ACHN (cell line): ENCODE measurements around the gene HDAC9.

Source experiments
- DNase-seq: peaks from one replicate; pipeline ENCODE4 v3.0.0-alpha.2; 2015
- in situ Hi-C: cut with HindIII; loops from 2 replicates; pipeline ENCODE4 v1.10.0; 2017; ENCODE audit warnings: low sequenced_read_pairs, low pct_ligation_motif_present, low pct_unique_long_range_greater_than_20kb

Gene HDAC9

DNA sequence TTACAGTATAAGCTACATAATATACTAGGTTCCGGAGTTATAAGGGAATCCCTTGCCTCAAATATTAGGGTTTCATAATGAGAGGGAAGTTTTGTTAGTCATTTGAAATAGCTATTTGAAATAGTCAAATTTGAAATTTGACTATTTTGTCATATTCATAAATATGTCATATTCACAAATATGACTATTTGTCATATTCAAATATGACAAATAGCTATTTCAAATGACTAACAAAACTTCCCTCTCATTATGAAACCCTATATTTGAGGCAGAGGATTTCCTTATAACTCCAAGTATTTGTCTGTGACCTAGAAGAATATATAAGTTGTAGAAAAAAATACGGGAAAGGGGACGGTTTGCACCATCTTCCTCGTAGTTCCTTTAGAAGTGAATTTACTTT lies 76.6 kb downstream of the HDAC9 start:
- DNase-seq, result no peak
- in situ Hi-C loops, result loop anchor here (25.0 kb wide), 1 partner anchor 210 kb away; no protein-coding TSS in a partner anchor

DNA sequence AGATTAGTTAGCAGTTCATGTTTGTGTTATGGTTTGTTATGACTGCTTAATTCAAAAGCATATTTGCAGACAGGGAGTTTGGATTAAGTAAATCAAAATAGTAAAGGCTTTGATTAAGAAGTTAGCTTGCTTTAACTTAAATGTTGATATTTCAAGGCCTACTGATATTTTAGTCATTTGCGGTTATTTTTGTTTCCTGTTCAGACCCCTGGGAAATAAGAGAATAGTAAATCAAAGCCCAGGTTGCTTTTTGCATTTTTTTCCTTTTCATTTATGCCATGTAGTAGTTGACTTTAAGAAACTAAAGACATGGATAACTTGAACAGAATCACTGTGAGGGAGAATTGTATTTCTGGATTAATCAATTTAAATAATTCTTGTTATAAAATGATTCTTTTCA lies 77.3 kb downstream of the HDAC9 start:
- DNase-seq, result no peak
- in situ Hi-C loops, result loop anchor here (25.0 kb wide), 1 partner anchor 211 kb away; no protein-coding TSS in a partner anchor

GRCh38 chr7:18573410-18574234 lies 78.1 kb downstream of the HDAC9 start:
- in situ Hi-C loops, result loop anchor here (25.0 kb wide), 1 partner anchor 211 kb away; no protein-coding TSS in a partner anchor
- DNase-seq, result no peak

DNA sequence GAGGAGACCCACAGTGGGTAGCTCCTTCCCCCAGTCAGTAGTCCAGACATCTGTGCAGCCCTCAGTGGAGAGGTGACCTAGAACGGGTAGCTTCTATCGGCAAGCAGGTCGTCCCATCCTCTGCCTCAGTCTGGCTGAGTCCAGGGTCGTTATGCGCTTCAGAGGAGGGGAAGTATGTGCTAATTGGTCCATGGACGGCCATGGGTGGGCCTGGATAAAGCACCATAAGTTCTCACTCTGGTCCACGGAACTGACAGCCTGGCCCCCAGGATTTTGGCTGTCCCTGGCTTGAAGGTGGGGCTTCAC lies 78.6 kb downstream of the HDAC9 start:
- in situ Hi-C loops, result loop anchor here (25.0 kb wide), 1 partner anchor 212 kb away; no protein-coding TSS in a partner anchor
- DNase-seq, result no peak

DNA sequence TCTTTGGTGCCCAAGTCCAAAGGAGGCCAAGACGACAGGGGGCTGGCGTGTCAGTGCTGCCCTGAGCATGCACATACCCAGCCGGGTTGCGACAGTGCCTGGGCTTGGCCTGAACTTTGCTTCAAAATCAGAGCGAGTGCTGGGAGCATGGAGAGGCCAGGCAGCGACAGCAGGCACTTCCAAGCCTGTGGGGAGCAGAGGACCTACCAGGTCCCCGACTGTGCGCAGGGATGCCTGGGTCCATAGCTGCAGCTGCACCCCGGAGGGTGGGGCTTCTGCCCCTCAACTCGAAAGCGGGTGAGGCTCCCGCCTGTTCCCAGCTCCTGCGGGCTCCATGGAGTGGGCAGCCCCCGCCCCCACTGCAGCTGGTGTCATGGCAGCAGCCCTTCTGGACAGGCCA lies 79.1 kb downstream of the HDAC9 start:
- in situ Hi-C loops, result loop anchor here (25.0 kb wide), 1 partner anchor 212 kb away; no protein-coding TSS in a partner anchor
- DNase-seq, result no peak

DNA sequence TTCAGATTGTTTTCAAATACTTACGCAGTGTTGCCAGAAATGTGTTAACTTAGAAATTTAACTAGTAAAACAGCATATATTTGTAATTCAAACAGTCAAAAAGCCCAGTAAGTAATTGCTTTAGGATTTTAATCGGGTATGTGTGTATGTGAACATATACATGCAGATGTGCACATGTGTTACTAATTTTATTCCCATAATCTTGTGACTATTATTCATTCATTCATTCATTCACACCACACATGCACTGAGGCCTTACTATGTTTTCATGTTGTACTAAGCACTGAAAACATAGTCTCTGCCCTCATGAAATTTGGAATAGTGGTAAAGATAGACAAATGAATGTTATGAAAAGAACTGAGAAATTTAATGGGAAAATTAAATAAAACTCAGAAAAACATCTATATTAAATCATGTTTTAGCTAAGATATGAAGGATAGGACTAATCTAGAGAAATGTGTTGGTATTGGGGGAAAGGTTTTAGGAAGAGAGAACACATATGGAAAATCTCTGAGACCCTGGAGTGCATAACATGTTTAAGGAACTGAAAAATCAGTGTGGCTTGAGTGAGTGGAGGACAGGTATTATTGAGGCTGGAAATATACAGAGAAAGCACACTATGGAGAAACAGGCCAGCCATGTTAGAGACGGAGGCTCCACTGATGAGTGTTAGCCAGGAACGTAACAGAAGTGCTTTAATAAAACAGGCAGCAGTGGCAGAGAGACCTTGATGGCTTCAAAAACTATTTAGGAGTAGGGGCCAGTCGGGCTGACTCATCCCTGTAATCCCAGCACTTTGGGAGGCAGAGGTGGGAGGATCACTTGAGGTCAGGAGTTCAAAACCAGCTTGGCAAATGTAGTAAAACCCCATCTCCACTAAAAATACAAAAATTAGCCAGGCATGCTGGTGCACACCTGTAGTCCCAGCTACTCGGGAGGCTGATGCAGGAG lies 80.3 kb downstream of the HDAC9 start:
- in situ Hi-C loops, result no loop called here
- no peak for DNase-seq

GRCh38 chr7:18577096-18577771 lies 81.7 kb downstream of the HDAC9 start:
- no peak for DNase-seq
- in situ Hi-C loops, result no loop called here

GRCh38 chr7:18579698-18580097 lies 84.1 kb downstream of the HDAC9 start:
- in situ Hi-C loops, result no loop called here
- no peak for DNase-seq

GRCh38 chr7:18580950-18581349 lies 85.4 kb downstream of the HDAC9 start:
- no peak for DNase-seq
- in situ Hi-C loops, result no loop called here

GRCh38 chr7:18583305-18583704 lies 87.8 kb downstream of the HDAC9 start:
- in situ Hi-C loops, result no loop called here
- peak; percentile 18 for DNase-seq

GRCh38 chr7:18590241-18590640 lies 94.7 kb downstream of the HDAC9 start:
- in situ Hi-C loops, result no loop called here
- DNase-seq, result no peak

DNA sequence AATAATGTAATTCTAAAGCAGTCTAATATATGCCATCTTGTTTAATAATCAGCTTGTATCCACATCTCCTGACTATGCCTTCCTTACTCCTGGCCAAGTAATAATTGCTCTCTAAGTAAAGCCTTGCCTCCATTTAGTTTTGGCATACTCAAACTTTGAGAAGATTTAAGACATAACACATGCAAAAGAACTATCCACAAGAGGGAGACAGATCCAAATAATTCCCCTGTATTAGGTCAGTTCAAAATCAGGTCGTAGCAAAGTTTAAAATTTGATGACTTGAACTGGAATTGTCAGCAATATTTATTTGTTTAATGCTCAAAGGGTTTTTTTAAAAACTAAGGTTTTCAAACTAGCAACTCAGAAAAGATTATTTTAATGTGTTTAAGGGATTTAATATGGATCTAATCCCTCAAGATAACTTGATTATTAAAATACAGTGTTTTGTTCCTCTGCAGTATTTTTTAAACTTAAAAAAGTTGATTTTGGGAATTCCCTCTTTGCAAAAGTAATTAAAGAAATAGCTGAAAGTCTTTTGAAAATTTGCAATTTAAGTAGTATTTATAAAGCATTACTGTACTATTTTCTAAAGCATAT lies 95.3 kb downstream of the HDAC9 start:
- DNase-seq, result peak; percentile 61

DNA sequence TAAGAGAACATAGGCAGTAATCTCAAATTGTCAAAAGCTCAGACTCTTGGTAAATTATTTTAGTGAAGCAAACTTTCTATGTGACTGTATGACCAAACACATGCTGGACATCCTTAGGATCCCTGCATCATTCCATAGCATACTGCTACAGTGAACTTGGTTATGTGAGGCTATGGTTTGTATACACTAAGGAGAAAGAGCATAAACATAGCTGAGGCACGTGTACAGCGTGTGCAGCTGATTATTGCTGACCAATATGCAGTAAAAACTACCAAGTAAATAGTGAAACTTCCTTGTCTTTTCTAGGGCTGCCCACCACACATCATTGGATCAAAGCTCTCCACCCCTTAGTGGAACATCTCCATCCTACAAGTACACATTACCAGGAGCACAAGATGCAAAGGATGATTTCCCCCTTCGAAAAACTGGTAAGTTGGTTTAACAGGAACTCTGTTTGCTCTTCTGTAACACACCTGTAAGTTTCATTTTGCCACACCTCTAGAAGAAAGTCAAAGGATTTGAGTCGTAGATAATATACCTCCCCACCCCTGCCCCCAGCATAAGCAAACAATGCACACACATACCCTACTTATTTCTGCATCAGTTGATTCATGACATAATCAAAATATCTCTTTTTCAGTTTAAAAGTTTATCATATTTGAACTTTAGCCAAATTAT lies 98.2 kb downstream of the HDAC9 start:
- in situ Hi-C loops, result no loop called here
- DNase-seq, result no peak

More for the DNA sequence above, 95.3 kb downstream of the HDAC9 start:
- in situ Hi-C loops, result no loop called here

- in situ Hi-C loops, result no loop called here
- DNase-seq, result no peak
Observed at GRCh38 chr7:18597754-18598153, 102.2 kb downstream of the HDAC9 start.

DNA sequence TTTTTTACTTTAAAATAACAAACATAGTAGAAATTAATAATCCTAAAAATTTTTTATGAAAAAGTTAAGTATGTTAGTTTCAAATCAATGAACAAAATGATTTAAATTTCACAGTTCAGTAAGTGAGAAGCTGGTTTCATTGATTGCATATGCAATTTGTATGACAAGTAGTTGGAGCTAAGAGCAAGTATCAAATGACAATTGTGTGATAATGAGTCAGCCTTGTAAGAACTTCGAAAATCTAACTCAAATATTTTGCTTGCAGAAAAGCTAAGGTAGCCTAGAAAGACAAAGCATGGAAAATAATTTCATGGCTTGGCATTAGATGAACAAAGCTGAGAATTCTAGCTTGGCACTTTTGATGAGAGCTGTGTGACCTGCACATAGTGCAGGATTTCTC lies 111.5 kb downstream of the HDAC9 start:
- in situ Hi-C loops, result no loop called here
- no peak for DNase-seq

DNA sequence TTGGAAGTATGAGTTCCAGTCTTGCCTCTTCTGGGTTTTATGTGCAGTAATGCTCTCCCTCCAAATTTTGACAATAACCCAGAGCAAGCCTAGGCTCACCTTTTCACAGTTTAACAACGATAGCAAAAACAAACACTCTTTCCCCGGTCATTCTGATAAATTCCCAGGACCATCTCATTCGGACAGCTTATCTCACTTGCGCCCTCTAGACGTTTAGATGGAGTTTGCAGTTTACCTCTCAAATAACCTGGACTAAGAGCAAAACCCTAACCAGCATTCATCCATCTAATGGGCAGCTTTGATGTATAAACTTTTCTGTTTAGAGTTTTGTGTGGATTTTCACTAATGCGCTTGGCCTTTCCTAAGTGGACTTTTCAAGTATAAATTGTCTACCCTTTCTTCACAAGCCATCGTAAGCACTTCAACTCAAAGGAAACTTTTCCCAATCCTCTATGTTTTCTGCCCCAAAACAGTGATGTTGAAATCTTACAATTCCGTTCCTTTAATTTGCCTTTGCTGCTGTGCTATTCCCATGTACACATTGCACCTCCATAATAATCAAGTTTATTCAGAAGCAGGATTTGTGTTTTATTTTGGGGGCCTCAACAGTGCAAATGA lies 114.9 kb downstream of the HDAC9 start:
- in situ Hi-C loops, result no loop called here
- peak; percentile 48 for DNase-seq

DNA sequence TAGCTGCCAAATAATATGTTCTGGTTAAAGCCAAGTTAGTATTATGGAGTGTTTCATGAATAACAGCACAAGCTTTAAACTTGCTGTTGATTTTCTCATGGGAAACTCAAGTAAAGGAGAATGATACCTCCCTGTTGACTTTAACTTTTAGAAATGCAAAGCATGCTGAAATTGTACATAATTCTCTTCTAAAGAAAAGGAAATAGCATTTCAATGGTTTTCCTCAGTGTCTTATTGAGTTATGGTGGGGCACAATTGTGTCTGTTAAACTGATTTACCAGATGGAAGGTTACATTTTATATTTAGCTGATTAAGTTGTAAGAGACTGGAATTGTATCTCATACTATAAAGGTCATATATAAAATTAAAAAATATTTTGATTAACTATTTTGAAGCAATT lies 119.3 kb downstream of the HDAC9 start:
- no peak for DNase-seq
- in situ Hi-C loops, result no loop called here

DNA sequence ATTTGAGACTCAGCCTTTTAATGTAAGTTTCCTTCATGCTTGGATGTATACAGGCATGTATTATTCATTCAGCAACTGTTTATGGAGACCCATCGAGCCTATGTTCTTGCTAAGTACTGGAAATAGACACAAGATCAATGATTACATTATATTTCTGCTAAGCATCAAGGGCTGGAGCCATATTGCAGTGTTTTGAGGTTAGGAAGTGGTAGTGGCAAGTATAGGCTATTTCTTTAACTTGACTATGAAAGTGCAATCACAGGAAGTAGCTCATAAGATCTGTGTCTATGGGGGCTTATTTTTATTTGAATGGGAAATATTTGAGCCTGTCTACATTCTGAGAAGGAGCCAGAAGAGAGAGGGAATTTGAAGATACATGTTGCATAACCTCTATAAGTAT lies 123.8 kb downstream of the HDAC9 start:
- in situ Hi-C loops, result no loop called here
- no peak for DNase-seq
